ENCODE data around the gene COL5A1. TPM values are rescaled to one million over a fixed set of nuclear protein-coding genes. Genes with fewer than 3 reads are reported as not detected.
A peak's percentile ranks its signal among the peaks of the same experiment; 100 is the strongest.

COL5A1 gene
- total RNA-seq, 1 donor from 2014 or later: 6.1 TPM

DNA sequence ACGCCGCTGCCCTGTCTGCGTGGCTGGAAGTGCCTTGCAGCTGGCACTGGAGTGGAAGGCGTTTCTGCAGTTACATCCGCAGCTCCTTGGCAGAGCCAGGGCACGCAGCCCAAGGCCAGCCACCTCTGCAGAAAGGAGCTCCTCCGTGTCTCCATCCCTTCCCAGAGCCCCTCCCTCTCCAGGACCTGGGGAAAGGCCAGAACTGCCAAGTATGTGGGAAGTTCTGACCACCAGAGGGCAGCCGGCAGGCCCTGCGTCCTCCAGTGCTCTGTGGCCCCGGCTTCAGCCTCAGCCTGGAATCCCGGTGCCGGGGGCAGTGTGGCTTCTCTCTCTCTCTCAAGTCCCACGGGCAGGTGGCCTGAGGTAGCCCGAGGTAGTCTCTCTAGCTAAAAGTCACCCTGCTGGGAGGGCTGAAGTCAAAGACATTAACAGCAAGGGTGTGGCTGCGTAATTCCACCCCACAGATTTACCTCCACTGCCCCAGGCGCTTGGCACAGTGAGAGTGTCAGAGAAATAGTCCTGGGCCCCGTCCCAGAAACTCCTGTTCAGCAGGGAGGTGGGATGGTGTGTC, 137.3 kb downstream of the COL5A1 start:
- Histone ChIP-seq H3K27me3 (no peaks in the 10 kb centered on the region), H3K27ac (no peak overlapping the region), H2AFZ (replicated peaks) (no peak overlapping the region), H3K4me2 (no peak overlapping the region), H3K36me3 (no peaks in the 10 kb centered on the region), H3K79me2 (ENCODE audit: low read depth) (no peaks in the 10 kb centered on the region), H4K20me1 (ENCODE audit: low read depth) (no peaks in the 10 kb centered on the region), H3K4me1 (no peaks in the 10 kb centered on the region), H3K9ac (no peak overlapping the region), H3K9me3 (ENCODE audit: low read depth) (no peaks in the 10 kb centered on the region), H3F3A (ENCODE audit: low read depth) (no peaks in the 10 kb centered on the region), H3K4me3 (no peak overlapping the region)
- Mint-ChIP-seq H3K27me3 (ENCODE audit: insufficient read depth, low read depth) (peaks cover 6% of the 10 kb centered on the region), H3K27ac (no peak overlapping the region), H3K4me3 (no peak overlapping the region), H3K36me3 (no peaks in the 10 kb centered on the region), H3K9me3 (no peaks in the 10 kb centered on the region), H3K4me1 (peaks cover 8% of the 10 kb centered on the region)
- TF ChIP-seq EZH2 (IDR thresholded peaks at IDR 0.05): no peak
- no peak for TF ChIP-seq EZH2phosphoT487 (IDR thresholded peaks at IDR 0.05)
- TF ChIP-seq, protein P1, sequence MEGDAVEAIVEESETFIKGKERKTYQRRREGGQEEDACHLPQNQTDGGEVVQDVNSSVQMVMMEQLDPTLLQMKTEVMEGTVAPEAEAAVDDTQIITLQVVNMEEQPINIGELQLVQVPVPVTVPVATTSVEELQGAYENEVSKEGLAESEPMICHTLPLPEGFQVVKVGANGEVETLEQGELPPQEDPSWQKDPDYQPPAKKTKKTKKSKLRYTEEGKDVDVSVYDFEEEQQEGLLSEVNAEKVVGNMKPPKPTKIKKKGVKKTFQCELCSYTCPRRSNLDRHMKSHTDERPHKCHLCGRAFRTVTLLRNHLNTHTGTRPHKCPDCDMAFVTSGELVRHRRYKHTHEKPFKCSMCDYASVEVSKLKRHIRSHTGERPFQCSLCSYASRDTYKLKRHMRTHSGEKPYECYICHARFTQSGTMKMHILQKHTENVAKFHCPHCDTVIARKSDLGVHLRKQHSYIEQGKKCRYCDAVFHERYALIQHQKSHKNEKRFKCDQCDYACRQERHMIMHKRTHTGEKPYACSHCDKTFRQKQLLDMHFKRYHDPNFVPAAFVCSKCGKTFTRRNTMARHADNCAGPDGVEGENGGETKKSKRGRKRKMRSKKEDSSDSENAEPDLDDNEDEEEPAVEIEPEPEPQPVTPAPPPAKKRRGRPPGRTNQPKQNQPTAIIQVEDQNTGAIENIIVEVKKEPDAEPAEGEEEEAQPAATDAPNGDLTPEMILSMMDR (IDR thresholded peaks at IDR 0.05): peak; percentile 76
- DNase-seq (ENCODE audit: low spot score): peak; percentile 85

DNA sequence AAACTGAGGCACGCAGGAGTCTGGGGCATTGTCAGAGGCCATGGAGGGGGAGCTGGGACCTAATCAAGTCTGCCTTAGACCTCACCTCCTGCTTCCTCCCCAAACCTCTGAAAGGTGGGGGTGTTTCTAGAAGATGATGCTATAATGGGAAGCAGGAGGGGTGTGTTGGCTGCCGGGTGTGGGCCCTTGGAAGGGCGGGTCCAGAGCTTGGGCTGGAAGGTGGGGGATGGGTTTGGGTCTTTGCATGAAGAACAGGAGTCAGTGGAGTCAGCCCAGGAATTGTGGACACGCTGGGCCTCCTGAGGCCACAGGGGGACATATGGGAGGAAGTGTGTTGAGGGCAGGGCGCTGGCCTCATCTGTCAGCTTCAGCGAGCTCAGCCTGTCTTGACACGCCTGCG, 138.0 kb downstream of the COL5A1 start:
- no peaks in the 10 kb centered on the region for H3K36me3 ChIP-seq

DNA sequence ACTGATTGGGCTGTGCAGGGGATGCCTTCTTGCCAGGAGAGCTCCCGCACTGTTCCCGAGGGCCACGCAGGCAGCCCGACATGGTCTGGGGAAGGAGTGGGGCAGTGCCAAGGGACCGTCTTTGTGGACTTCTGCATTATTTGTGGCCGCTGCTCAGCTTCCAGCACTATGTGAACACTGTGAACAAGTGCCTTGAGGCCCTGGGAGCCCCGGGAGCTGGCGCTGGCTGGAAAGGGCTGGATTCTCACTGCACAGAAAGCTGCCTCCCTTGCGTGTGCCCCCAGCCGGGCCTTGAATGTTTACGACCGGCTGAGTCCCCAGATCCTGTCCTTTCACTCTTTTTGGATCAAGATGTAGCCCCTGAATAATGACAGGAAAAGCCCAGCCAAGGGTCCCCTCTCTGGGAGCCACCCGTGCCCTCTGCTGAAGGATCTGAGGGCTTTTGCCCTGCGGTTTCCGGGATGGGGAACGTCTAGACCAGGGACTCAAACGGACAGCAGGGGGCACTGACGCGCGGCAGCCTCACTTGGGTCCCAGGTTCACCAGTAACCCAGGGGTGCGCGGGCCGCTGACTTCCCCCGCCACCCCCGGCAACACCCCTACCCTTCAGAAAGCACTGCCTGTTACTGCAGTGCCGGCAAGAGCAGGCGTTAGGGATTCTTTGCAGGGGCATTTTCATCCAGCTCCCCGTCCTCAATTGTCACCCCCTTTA, 140.1 kb downstream of the COL5A1 start:
- Histone ChIP-seq H3K79me2 (ENCODE audit: low read depth) (no peaks in the 10 kb centered on the region), H3K9me3 (ENCODE audit: low read depth) (no peaks in the 10 kb centered on the region), H2AFZ (replicated peaks) (no peak overlapping the region), H4K20me1 (ENCODE audit: low read depth) (no peaks in the 10 kb centered on the region), H3K4me2 (no peak overlapping the region), H3F3A (ENCODE audit: low read depth) (peaks cover 11% of the 10 kb centered on the region), H3K4me1 (peaks cover 13% of the 10 kb centered on the region), H3K9ac (no peak overlapping the region), H3K27me3 (no peaks in the 10 kb centered on the region), H3K4me3 (no peak overlapping the region), H3K27ac (no peak overlapping the region), H3K36me3 (no peaks in the 10 kb centered on the region)
- Mint-ChIP-seq H3K4me1 (peaks cover 15% of the 10 kb centered on the region), H3K27me3 (ENCODE audit: insufficient read depth, low read depth) (peaks cover 6% of the 10 kb centered on the region), H3K4me3 (no peak overlapping the region), H3K27ac (no peak overlapping the region), H3K9me3 (no peaks in the 10 kb centered on the region), H3K36me3 (no peaks in the 10 kb centered on the region)
- TF ChIP-seq EZH2phosphoT487 (IDR thresholded peaks at IDR 0.05) (no peak), EZH2 (IDR thresholded peaks at IDR 0.05) (no peak)
- TF ChIP-seq, protein P1 (IDR thresholded peaks at IDR 0.05): peak; percentile 58
- DNase-seq (ENCODE audit: low spot score): peak; percentile 60

More for the DNA sequence above, 138.0 kb downstream of the COL5A1 start:
- Histone ChIP-seq H3K4me2 (no peak overlapping the region), H3K27ac (no peak overlapping the region), H3K9me3 (ENCODE audit: low read depth) (no peaks in the 10 kb centered on the region), H3K9ac (no peak overlapping the region), H2AFZ (replicated peaks) (no peak overlapping the region), H3K4me1 (peaks cover 7% of the 10 kb centered on the region), H3K79me2 (ENCODE audit: low read depth) (no peaks in the 10 kb centered on the region), H4K20me1 (ENCODE audit: low read depth) (no peaks in the 10 kb centered on the region), H3K27me3 (no peaks in the 10 kb centered on the region), H3F3A (ENCODE audit: low read depth) (peaks cover 6% of the 10 kb centered on the region), H3K4me3 (no peak overlapping the region)
- no peak overlapping the region for H3K4me3 Mint-ChIP-seq
- DNase-seq (ENCODE audit: low spot score): no peak
- peaks cover 15% of the 10 kb centered on the region for H3K4me1 Mint-ChIP-seq
- H3K27me3 Mint-ChIP-seq (ENCODE audit: insufficient read depth, low read depth): peaks cover 8% of the 10 kb centered on the region
- H3K36me3 Mint-ChIP-seq: no peaks in the 10 kb centered on the region
- TF ChIP-seq, protein P1 (IDR thresholded peaks at IDR 0.05): no peak
- TF ChIP-seq EZH2phosphoT487 (IDR thresholded peaks at IDR 0.05): no peak
- TF ChIP-seq EZH2 (IDR thresholded peaks at IDR 0.05): no peak
- H3K9me3 Mint-ChIP-seq: no peaks in the 10 kb centered on the region
- peak overlapping the region; percentile 53 for H3K27ac Mint-ChIP-seq
